Peyer's patch (tissue), 4 donors: ENCODE measurements around the gene CADM1.

Source experiments
- POLR2A ChIP-seq, 2 donors: fragments of 450-650 bp; IDR thresholded peaks; one replicate each; pipeline ENCODE4 v1.5.1; 2017; ENCODE audit warnings: antibody characterized with exemption in 2 of 2, mild to moderate bottlenecking in 2 of 2, moderate library complexity in 2 of 2
- TF ChIP-seq, protein P1 (sequence below), 6 experiments: fragments of 450-650 bp in 4 of 6; fragments of 200-600 bp in 2 of 6; sonication (generic) in 1 of 6; IDR thresholded peaks; one replicate each; pipeline ENCODE4 v1.5.1; 2017 to 2019; ENCODE audit warnings: antibody characterized with exemption in 6 of 6, mild to moderate bottlenecking in 3 of 6, moderate library complexity in 1 of 6

DNA sequence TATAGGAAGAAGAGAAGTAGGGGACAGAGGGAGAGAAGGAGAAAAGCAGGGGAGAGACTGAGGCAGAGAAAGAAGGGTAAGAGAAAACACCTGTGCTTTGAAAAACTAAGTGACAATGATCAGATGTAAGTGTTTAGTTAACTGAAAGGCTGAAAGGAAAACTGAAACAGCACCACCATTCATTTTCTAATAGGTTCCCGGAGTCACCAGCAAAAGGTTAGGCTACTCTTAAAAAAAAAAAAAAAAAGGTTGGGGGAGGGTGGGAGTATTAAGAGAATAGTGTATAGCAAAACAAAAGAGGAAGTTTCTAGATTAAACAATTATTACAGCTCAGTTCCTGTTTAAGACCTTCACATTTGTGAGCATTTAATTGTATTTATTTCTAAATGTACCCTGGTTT is 113.8 kb downstream of the CADM1 start:
- TF ChIP-seq, protein P1, sequence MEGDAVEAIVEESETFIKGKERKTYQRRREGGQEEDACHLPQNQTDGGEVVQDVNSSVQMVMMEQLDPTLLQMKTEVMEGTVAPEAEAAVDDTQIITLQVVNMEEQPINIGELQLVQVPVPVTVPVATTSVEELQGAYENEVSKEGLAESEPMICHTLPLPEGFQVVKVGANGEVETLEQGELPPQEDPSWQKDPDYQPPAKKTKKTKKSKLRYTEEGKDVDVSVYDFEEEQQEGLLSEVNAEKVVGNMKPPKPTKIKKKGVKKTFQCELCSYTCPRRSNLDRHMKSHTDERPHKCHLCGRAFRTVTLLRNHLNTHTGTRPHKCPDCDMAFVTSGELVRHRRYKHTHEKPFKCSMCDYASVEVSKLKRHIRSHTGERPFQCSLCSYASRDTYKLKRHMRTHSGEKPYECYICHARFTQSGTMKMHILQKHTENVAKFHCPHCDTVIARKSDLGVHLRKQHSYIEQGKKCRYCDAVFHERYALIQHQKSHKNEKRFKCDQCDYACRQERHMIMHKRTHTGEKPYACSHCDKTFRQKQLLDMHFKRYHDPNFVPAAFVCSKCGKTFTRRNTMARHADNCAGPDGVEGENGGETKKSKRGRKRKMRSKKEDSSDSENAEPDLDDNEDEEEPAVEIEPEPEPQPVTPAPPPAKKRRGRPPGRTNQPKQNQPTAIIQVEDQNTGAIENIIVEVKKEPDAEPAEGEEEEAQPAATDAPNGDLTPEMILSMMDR (IDR thresholded peaks at IDR 0.05) = no peak
- TF ChIP-seq POLR2A (IDR thresholded peaks at IDR 0.05) = no peak
